Natural killer cell treated with Interleukin-12 subunit alpha and Interleukin-12 subunit beta and Interleukin-15 and Interleukin-18, amount 100 ng/mL, for 72 hours (primary cell): ENCODE data around the gene MLC1. TPM values are rescaled to one million over a fixed set of nuclear protein-coding genes. Genes with fewer than 3 reads are reported as not detected.

Experiments
- ATAC-seq, 2 donors: fragments of 150-1000 bp; cut with Tn5 transposase in 1 of 2; sonication (Bioruptor Pico), chemical (Tn5 transposase) in 1 of 2; 2 replicates each; pipeline ENCODE4 v1.10.0; 2021
- DNase-seq: peaks from one replicate; pipeline ENCODE4 v3.0.0; 2022; ENCODE audit warnings: low spot score
- H3K27ac Mint-ChIP-seq, 2 donors: 1 replicate in 1 of 2; 2 replicates in 1 of 2; pipeline ENCODE4 v1.8.0; 2022; ENCODE audit warnings: mixed read lengths in 2 of 2, mild to moderate bottlenecking in 1 of 2, moderate library complexity in 1 of 2
- H3K27me3 Mint-ChIP-seq, 2 donors: 1 replicate in 1 of 2; 2 replicates in 1 of 2; pipeline ENCODE4 v1.8.0; 2022; ENCODE audit warnings: mixed read lengths in 2 of 2
- H3K36me3 Mint-ChIP-seq: one replicate; pipeline ENCODE4 v1.8.0; 2022; ENCODE audit warnings: mixed read lengths
- H3K4me1 Mint-ChIP-seq, 2 donors: 1 replicate in 1 of 2; 2 replicates in 1 of 2; pipeline ENCODE4 v1.8.0; 2022; ENCODE audit warnings: low read depth in 2 of 2, mixed read lengths in 2 of 2, mild to moderate bottlenecking in 1 of 2
- H3K4me3 Mint-ChIP-seq: one replicate; pipeline ENCODE4 v1.8.0; 2022; ENCODE audit warnings: mixed read lengths
- H3K9me3 Mint-ChIP-seq: 2 replicates; pipeline ENCODE4 v1.8.0; 2022; ENCODE audit warnings: mixed read lengths
- total RNA-seq, 2 donors: library from RNA; stranded (reverse); gene quantifications; one replicate each; pipeline ENCODE4 v1.2.3, GENCODE V29; 2022

MLC1 gene
- total RNA-seq, 2 donors from 2014 or later = 4.5 to 14.8 TPM

- peak; percentile 49 for DNase-seq
- Mint-ChIP-seq H3K4me3 (no peak overlapping the region), H3K27me3 (no peaks in the 10 kb centered on the region), H3K27ac (no peak overlapping the region), H3K4me1 (no peaks in the 10 kb centered on the region), H3K9me3 (no peaks in the 10 kb centered on the region), H3K36me3 (no peaks in the 10 kb centered on the region)
- no peak for ATAC-seq
These were observed 33.3 kb downstream of the MLC1 start for GRCh38 chr22:50051930-50052329.

- Mint-ChIP-seq H3K36me3 (no peaks in the 10 kb centered on the region), H3K27ac (no peak overlapping the region), H3K4me1 (peaks cover 3 to 4% of the 10 kb centered on the region in 2 donors), H3K4me3 (no peak overlapping the region), H3K9me3 (no peaks in the 10 kb centered on the region), H3K27me3 (no peaks in the 10 kb centered on the region)
- peak; percentile 58 for DNase-seq
- ATAC-seq = peak; percentile 12 to 20
These were observed 35.7 kb downstream of the MLC1 start for GRCh38 chr22:50049299-50050195.

GRCh38 chr22:50048836-50049235, 36.4 kb downstream of the MLC1 start:
- no peak for ATAC-seq
- Mint-ChIP-seq H3K4me1 (peaks cover 4 to 7% of the 10 kb centered on the region in 2 donors), H3K4me3 (no peak overlapping the region), H3K36me3 (no peaks in the 10 kb centered on the region), H3K27ac (no peak overlapping the region), H3K9me3 (no peaks in the 10 kb centered on the region), H3K27me3 (peaks cover 0 to under 1% of the 10 kb centered on the region in 2 donors)
- peak; percentile 29 for DNase-seq

- Mint-ChIP-seq H3K4me1 (peaks cover 4 to 11% of the 10 kb centered on the region in 2 donors), H3K27me3 (peaks cover 4 to 7% of the 10 kb centered on the region in 2 donors), H3K36me3 (no peaks in the 10 kb centered on the region), H3K4me3 (no peak overlapping the region), H3K27ac (no peak overlapping the region), H3K9me3 (no peaks in the 10 kb centered on the region)
- no peak for ATAC-seq
- peak; percentile 15 for DNase-seq
These were observed 37.0 kb downstream of the MLC1 start for GRCh38 chr22:50048061-50048765.

- Mint-ChIP-seq H3K9me3 (no peaks in the 10 kb centered on the region), H3K4me1 (peaks cover 4 to 11% of the 10 kb centered on the region in 2 donors), H3K27me3 (peaks cover 13 to 14% of the 10 kb centered on the region in 2 donors), H3K4me3 (no peak overlapping the region), H3K27ac (no peak overlapping the region), H3K36me3 (no peaks in the 10 kb centered on the region)
- ATAC-seq (no peak), DNase-seq (peak; percentile 62)
These were observed 37.9 kb downstream of the MLC1 start for GRCh38 chr22:50047346-50047745.

GRCh38 chr22:50046481-50047245, 38.6 kb downstream of the MLC1 start:
- DNase-seq (no peak), ATAC-seq (no peak)
- no peaks in the 10 kb centered on the region for H3K36me3 Mint-ChIP-seq
- H3K27ac Mint-ChIP-seq = no peak overlapping the region
- H3K4me1 Mint-ChIP-seq = peaks cover 4 to 11% of the 10 kb centered on the region in 2 donors
- no peaks in the 10 kb centered on the region for H3K9me3 Mint-ChIP-seq
- no peak overlapping the region for H3K4me3 Mint-ChIP-seq
- peaks cover 14 to 18% of the 10 kb centered on the region in 2 donors for H3K27me3 Mint-ChIP-seq

- no peaks in the 10 kb centered on the region for H3K9me3 Mint-ChIP-seq
- no peak overlapping the region for H3K4me3 Mint-ChIP-seq
- no peaks in the 10 kb centered on the region for H3K36me3 Mint-ChIP-seq
- no peak for ATAC-seq
- H3K27ac Mint-ChIP-seq = no peak overlapping the region
- H3K4me1 Mint-ChIP-seq = peaks cover 4 to 11% of the 10 kb centered on the region in 2 donors
- peaks cover 14 to 18% of the 10 kb centered on the region in 2 donors for H3K27me3 Mint-ChIP-seq
- no peak for DNase-seq
These were observed 39.2 kb downstream of the MLC1 start for GRCh38 chr22:50046019-50046415.

- Mint-ChIP-seq H3K4me1 (peaks cover 4 to 11% of the 10 kb centered on the region in 2 donors), H3K27me3 (peaks cover 14 to 18% of the 10 kb centered on the region in 2 donors), H3K9me3 (no peaks in the 10 kb centered on the region), H3K36me3 (no peaks in the 10 kb centered on the region), H3K4me3 (no peak overlapping the region), H3K27ac (no peak overlapping the region)
- ATAC-seq (peak in 1 of 2 donors; percentile 16), DNase-seq (no peak)
These were observed 39.8 kb downstream of the MLC1 start for GRCh38 chr22:50045211-50046018.

GRCh38 chr22:50044485-50045118, 40.6 kb downstream of the MLC1 start:
- ATAC-seq (peak; percentile 22 to 56), DNase-seq (peak; percentile 45)
- no peak overlapping the region for H3K27ac Mint-ChIP-seq
- H3K9me3 Mint-ChIP-seq = no peaks in the 10 kb centered on the region
- peaks cover 4 to 11% of the 10 kb centered on the region in 2 donors for H3K4me1 Mint-ChIP-seq
- H3K27me3 Mint-ChIP-seq = peaks cover 14 to 18% of the 10 kb centered on the region in 2 donors
- no peak overlapping the region for H3K4me3 Mint-ChIP-seq
- no peaks in the 10 kb centered on the region for H3K36me3 Mint-ChIP-seq

- H3K36me3 Mint-ChIP-seq = no peaks in the 10 kb centered on the region
- no peak overlapping the region for H3K27ac Mint-ChIP-seq
- ATAC-seq = no peak
- DNase-seq = peak; percentile 57
- no peak overlapping the region for H3K4me3 Mint-ChIP-seq
- peaks cover 4 to 11% of the 10 kb centered on the region in 2 donors for H3K4me1 Mint-ChIP-seq
- H3K27me3 Mint-ChIP-seq = peaks cover 14 to 18% of the 10 kb centered on the region in 2 donors
- H3K9me3 Mint-ChIP-seq = no peaks in the 10 kb centered on the region
These were observed 43.7 kb downstream of the MLC1 start for GRCh38 chr22:50041361-50042065.

GRCh38 chr22:50040717-50041116, 44.5 kb downstream of the MLC1 start:
- Mint-ChIP-seq H3K36me3 (no peaks in the 10 kb centered on the region), H3K9me3 (no peaks in the 10 kb centered on the region), H3K27ac (no peak overlapping the region), H3K27me3 (peaks cover 14 to 18% of the 10 kb centered on the region in 2 donors), H3K4me3 (no peak overlapping the region), H3K4me1 (peaks cover 4 to 11% of the 10 kb centered on the region in 2 donors)
- ATAC-seq (no peak), DNase-seq (no peak)
